GM21526 (cell line): Measurements from ENCODE around the gene AUH.

Source experiments
- ATAC-seq: cut with Tn5 transposase; IDR thresholded peaks from one replicate; pipeline ENCODE4 v1.9.1; 2021; ENCODE audit warnings: moderate library complexity; ENCODE audit not compliant: unreplicated experiment, low FRiP score

The AUH gene

GRCh38 chr9:91302831-91303230 lies 58.9 kb downstream of the AUH start:
- ATAC-seq, result no peak

- ATAC-seq, result no peak
These were observed 60.6 kb downstream of the AUH start for GRCh38 chr9:91301161-91301560.

GRCh38 chr9:91298311-91298710 lies 63.4 kb downstream of the AUH start:
- ATAC-seq, result no peak

- ATAC-seq, result no peak
These were observed 64.4 kb downstream of the AUH start for GRCh38 chr9:91297306-91297705.

GRCh38 chr9:91296354-91296753 lies 65.4 kb downstream of the AUH start:
- no peak for ATAC-seq

- no peak for ATAC-seq
These were observed 66.4 kb downstream of the AUH start for GRCh38 chr9:91295357-91295756.

- no peak for ATAC-seq
These were observed 69.9 kb downstream of the AUH start for GRCh38 chr9:91291866-91292265.

GRCh38 chr9:91289244-91289643 lies 72.5 kb downstream of the AUH start:
- ATAC-seq, result no peak

- ATAC-seq, result no peak
These were observed 75.9 kb downstream of the AUH start for GRCh38 chr9:91285729-91286353.

GRCh38 chr9:91282292-91282691 lies 79.4 kb downstream of the AUH start:
- ATAC-seq, result no peak

- ATAC-seq, result no peak
These were observed 82.2 kb downstream of the AUH start for GRCh38 chr9:91279296-91280204.

GRCh38 chr9:91276513-91276912 lies 85.2 kb downstream of the AUH start:
- no peak for ATAC-seq

- ATAC-seq, result no peak
These were observed 86.1 kb downstream of the AUH start for GRCh38 chr9:91275655-91276054.

- ATAC-seq, result no peak
These were observed 86.7 kb downstream of the AUH start for GRCh38 chr9:91274949-91275492.

- ATAC-seq, result no peak
These were observed 87.7 kb downstream of the AUH start for GRCh38 chr9:91273853-91274552.

GRCh38 chr9:91271156-91271555 lies 90.6 kb downstream of the AUH start:
- ATAC-seq, result no peak

GRCh38 chr9:91269907-91270491 lies 91.7 kb downstream of the AUH start:
- ATAC-seq, result no peak

GRCh38 chr9:91266448-91266847 lies 95.3 kb downstream of the AUH start:
- no peak for ATAC-seq

- no peak for ATAC-seq
These were observed 96.2 kb downstream of the AUH start for GRCh38 chr9:91265514-91265913.

- ATAC-seq, result no peak
These were observed 100.3 kb downstream of the AUH start for GRCh38 chr9:91261417-91261816.

GRCh38 chr9:91259162-91259561 lies 102.6 kb downstream of the AUH start:
- no peak for ATAC-seq
